ENCODE data around the gene ADIPOR2.

Gene ADIPOR2

GRCh38 chr12:1776170-1776921, 85.5 kb downstream of the ADIPOR2 start:
- H3K27ac Mint-ChIP-seq, result no peak overlapping the region
- H3K9me3 Mint-ChIP-seq, result no peaks in the 10 kb centered on the region
- ATAC-seq (ENCODE audit: low read depth) (no peak), DNase-seq (ENCODE audit: low spot score in 2 of 2) (no peak)
- H3K4me3 Mint-ChIP-seq, result no peak overlapping the region
- H3K4me1 Mint-ChIP-seq, result peaks cover 3% of the 10 kb centered on the region
- H3K36me3 Mint-ChIP-seq, result peaks cover 33% of the 10 kb centered on the region
- H3K27me3 Mint-ChIP-seq, result no peaks in the 10 kb centered on the region

GRCh38 chr12:1777798-1778197, 86.9 kb downstream of the ADIPOR2 start:
- DNase-seq (ENCODE audit: low spot score in 2 of 2), result no peak
- H3K36me3 Mint-ChIP-seq, result peaks cover 31% of the 10 kb centered on the region
- no peak overlapping the region for H3K4me3 Mint-ChIP-seq
- no peak overlapping the region for H3K27ac Mint-ChIP-seq
- H3K4me1 Mint-ChIP-seq, result peaks cover 3% of the 10 kb centered on the region
- H3K9me3 Mint-ChIP-seq, result no peaks in the 10 kb centered on the region
- no peak for ATAC-seq (ENCODE audit: low read depth)
- H3K27me3 Mint-ChIP-seq, result no peaks in the 10 kb centered on the region

GRCh38 chr12:1778911-1779310, 88.0 kb downstream of the ADIPOR2 start:
- Mint-ChIP-seq H3K27ac (no peak overlapping the region), H3K4me3 (no peak overlapping the region), H3K27me3 (no peaks in the 10 kb centered on the region), H3K36me3 (peaks cover 27% of the 10 kb centered on the region), H3K9me3 (no peaks in the 10 kb centered on the region), H3K4me1 (peaks cover 3% of the 10 kb centered on the region)
- ATAC-seq (ENCODE audit: low read depth) (no peak), DNase-seq (ENCODE audit: low spot score in 2 of 2) (no peak)

GRCh38 chr12:1779783-1780182, 88.9 kb downstream of the ADIPOR2 start:
- H3K4me3 Mint-ChIP-seq, result no peak overlapping the region
- no peak for ATAC-seq (ENCODE audit: low read depth)
- no peaks in the 10 kb centered on the region for H3K9me3 Mint-ChIP-seq
- H3K4me1 Mint-ChIP-seq, result peaks cover 3% of the 10 kb centered on the region
- H3K27me3 Mint-ChIP-seq, result no peaks in the 10 kb centered on the region
- H3K27ac Mint-ChIP-seq, result no peak overlapping the region
- DNase-seq (ENCODE audit: low spot score in 2 of 2), result no peak
- peaks cover 26% of the 10 kb centered on the region for H3K36me3 Mint-ChIP-seq

GRCh38 chr12:1781772-1782171, 90.9 kb downstream of the ADIPOR2 start:
- H3K27me3 Mint-ChIP-seq, result no peaks in the 10 kb centered on the region
- peaks cover 22% of the 10 kb centered on the region for H3K36me3 Mint-ChIP-seq
- no peak overlapping the region for H3K4me3 Mint-ChIP-seq
- no peak for DNase-seq (ENCODE audit: low spot score in 2 of 2)
- ATAC-seq (ENCODE audit: low read depth), result no peak
- H3K27ac Mint-ChIP-seq, result no peak overlapping the region
- H3K9me3 Mint-ChIP-seq, result no peaks in the 10 kb centered on the region
- no peaks in the 10 kb centered on the region for H3K4me1 Mint-ChIP-seq

- Mint-ChIP-seq H3K9me3 (no peaks in the 10 kb centered on the region), H3K4me3 (no peak overlapping the region), H3K36me3 (peaks cover 25% of the 10 kb centered on the region), H3K4me1 (no peaks in the 10 kb centered on the region), H3K27ac (no peak overlapping the region), H3K27me3 (no peaks in the 10 kb centered on the region)
- DNase-seq (ENCODE audit: low spot score in 2 of 2), result no peak
- ATAC-seq (ENCODE audit: low read depth), result no peak
Measured at GRCh38 chr12:1782215-1782614, 91.3 kb downstream of the ADIPOR2 start.

GRCh38 chr12:1787714-1788113, 96.8 kb downstream of the ADIPOR2 start:
- no peaks in the 10 kb centered on the region for H3K9me3 Mint-ChIP-seq
- H3K27ac Mint-ChIP-seq, result no peak overlapping the region
- H3K4me1 Mint-ChIP-seq, result peaks cover 9% of the 10 kb centered on the region
- peaks cover 13% of the 10 kb centered on the region for H3K36me3 Mint-ChIP-seq
- H3K27me3 Mint-ChIP-seq, result no peaks in the 10 kb centered on the region
- ATAC-seq (ENCODE audit: low read depth) (no peak), DNase-seq (ENCODE audit: low spot score in 2 of 2) (no peak)
- no peak overlapping the region for H3K4me3 Mint-ChIP-seq

- peaks cover 8% of the 10 kb centered on the region for H3K36me3 Mint-ChIP-seq
- H3K27ac Mint-ChIP-seq, result no peak overlapping the region
- H3K4me3 Mint-ChIP-seq, result no peak overlapping the region
- peaks cover 9% of the 10 kb centered on the region for H3K4me1 Mint-ChIP-seq
- H3K9me3 Mint-ChIP-seq, result no peaks in the 10 kb centered on the region
- DNase-seq (ENCODE audit: low spot score in 2 of 2) (no peak), ATAC-seq (ENCODE audit: low read depth) (no peak)
- H3K27me3 Mint-ChIP-seq, result no peaks in the 10 kb centered on the region
Measured at GRCh38 chr12:1790444-1790843, 99.6 kb downstream of the ADIPOR2 start.

GRCh38 chr12:1791104-1791841, 100.4 kb downstream of the ADIPOR2 start:
- no peaks in the 10 kb centered on the region for H3K27me3 Mint-ChIP-seq
- peaks cover 6% of the 10 kb centered on the region for H3K36me3 Mint-ChIP-seq
- peak in 1 of 2 donors; percentile 65 for DNase-seq (ENCODE audit: low spot score in 2 of 2)
- peaks cover 13% of the 10 kb centered on the region for H3K4me1 Mint-ChIP-seq
- ATAC-seq (ENCODE audit: low read depth), result peak; percentile 36
- no peak overlapping the region for H3K4me3 Mint-ChIP-seq
- peak overlapping the region; percentile 78 for H3K27ac Mint-ChIP-seq
- no peaks in the 10 kb centered on the region for H3K9me3 Mint-ChIP-seq

- H3K36me3 Mint-ChIP-seq, result peaks cover 1% of the 10 kb centered on the region
- H3K4me3 Mint-ChIP-seq, result no peak overlapping the region
- DNase-seq (ENCODE audit: low spot score in 2 of 2) (no peak), ATAC-seq (ENCODE audit: low read depth) (no peak)
- no peak overlapping the region for H3K27ac Mint-ChIP-seq
- no peaks in the 10 kb centered on the region for H3K27me3 Mint-ChIP-seq
- H3K9me3 Mint-ChIP-seq, result no peaks in the 10 kb centered on the region
- H3K4me1 Mint-ChIP-seq, result peaks cover 13% of the 10 kb centered on the region
Measured at GRCh38 chr12:1792406-1792805, 101.5 kb downstream of the ADIPOR2 start.

- Mint-ChIP-seq H3K9me3 (no peaks in the 10 kb centered on the region), H3K4me1 (peaks cover 13% of the 10 kb centered on the region), H3K4me3 (no peak overlapping the region), H3K27ac (no peak overlapping the region), H3K27me3 (no peaks in the 10 kb centered on the region), H3K36me3 (no peaks in the 10 kb centered on the region)
- DNase-seq (ENCODE audit: low spot score in 2 of 2), result no peak
- no peak for ATAC-seq (ENCODE audit: low read depth)
Measured at GRCh38 chr12:1793426-1794210, 102.7 kb downstream of the ADIPOR2 start.

- Mint-ChIP-seq H3K36me3 (no peaks in the 10 kb centered on the region), H3K4me3 (no peak overlapping the region), H3K27ac (no peak overlapping the region), H3K9me3 (no peaks in the 10 kb centered on the region), H3K27me3 (no peaks in the 10 kb centered on the region), H3K4me1 (peaks cover 18% of the 10 kb centered on the region)
- no peak for ATAC-seq (ENCODE audit: low read depth)
- DNase-seq (ENCODE audit: low spot score in 2 of 2), result no peak
Measured at GRCh38 chr12:1794440-1795090, 103.7 kb downstream of the ADIPOR2 start.

GRCh38 chr12:1795221-1795784, 104.4 kb downstream of the ADIPOR2 start:
- H3K27me3 Mint-ChIP-seq, result no peaks in the 10 kb centered on the region
- ATAC-seq (ENCODE audit: low read depth) (no peak), DNase-seq (ENCODE audit: low spot score in 2 of 2) (no peak)
- H3K36me3 Mint-ChIP-seq, result no peaks in the 10 kb centered on the region
- peaks cover 21% of the 10 kb centered on the region for H3K4me1 Mint-ChIP-seq
- peak overlapping the region; percentile 83 for H3K4me3 Mint-ChIP-seq
- H3K9me3 Mint-ChIP-seq, result no peaks in the 10 kb centered on the region
- H3K27ac Mint-ChIP-seq, result no peak overlapping the region

Measured in memory B cell (primary cell).